Adipose tissue (tissue), 3 donors: ENCODE results near the gene FGF14. TPM values are rescaled to one million over a fixed set of nuclear protein-coding genes. Genes with fewer than 3 reads are reported as not detected.
"Not testable (repeated sequence)": the region's sequence is repeated elsewhere in the genome, so short reads cannot be mapped to it uniquely, and the experiment has no call there.

ENCODE experiments used
- H3K27ac ChIP-seq: one replicate; pipeline ENCODE4 v1.5.1; 2013; ENCODE audit warnings: low read depth, low read length
- WGBS, 3 donors: extraction: QIAGEN DNeasy Blood & Tissue Kit; methylation state at CpG; one replicate each; pipeline ENCODE4 v1.1.7; 2013; 5-methylcytosine and 5-hydroxymethylcytosine counted together
- polyA plus RNA-seq, 3 donors: library from polyadenylated mRNA; stranded (reverse); fragments of 200-250 nt; gene quantifications; one replicate each; pipeline ENCODE4 v1.2.3, GENCODE V29; 2013
- donor health status: healthy with polysubstance abuse.
- donor health status: Bipolar disorder and iron deficiency.
- donor health status: healthy.

Gene FGF14
- polyA plus RNA-seq, 3 donors = 0.39 to 0.56 (median 0.44) TPM

DNA sequence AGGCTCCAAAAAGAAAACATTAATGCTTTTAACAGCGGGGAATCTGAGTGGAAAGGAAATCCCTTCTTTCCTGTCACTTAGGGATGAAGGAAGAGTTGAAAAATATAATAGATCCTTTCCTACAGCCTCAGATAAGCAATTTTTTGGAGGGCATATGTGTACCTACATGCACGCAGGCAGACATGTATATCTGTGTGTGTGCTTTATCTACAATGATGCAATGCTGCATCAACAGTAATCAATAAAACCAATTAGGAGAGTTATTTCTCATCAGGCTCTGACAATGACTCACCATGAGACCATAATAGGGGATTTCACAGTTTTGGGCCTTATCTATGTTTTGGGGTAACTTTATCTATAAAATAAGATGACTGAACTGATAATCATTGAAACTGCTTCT is 505.3 kb downstream of the FGF14 start:
- H3K27ac ChIP-seq = no peak overlapping the region
- 41 to 72% (median 67%) methylated on average over 2 of the region's 2 CpGs for WGBS, 3 donors

DNA sequence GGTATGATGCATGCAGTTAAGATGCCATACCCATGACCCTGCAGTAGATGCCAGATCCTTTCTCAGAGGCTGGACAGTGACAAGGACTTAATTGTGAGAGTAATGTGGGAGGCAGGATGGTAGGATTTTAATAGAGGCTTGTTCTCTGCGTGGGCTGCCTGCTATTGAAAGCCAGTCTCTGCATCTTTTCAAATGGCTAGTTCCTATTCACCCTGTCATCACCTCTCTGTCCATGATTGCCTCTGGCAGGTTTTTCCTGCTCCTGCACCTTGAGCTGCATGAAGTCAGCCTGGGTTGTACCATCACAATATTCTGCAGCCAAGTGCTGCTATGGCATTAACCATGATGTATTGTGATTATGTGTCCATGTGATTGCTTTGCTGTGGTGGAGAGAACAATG is 508.8 kb downstream of the FGF14 start:
- 22 to 64% (median 33%) methylated on average over 1 of the region's 1 CpG for WGBS, 3 donors
- H3K27ac ChIP-seq = no peak overlapping the region

DNA sequence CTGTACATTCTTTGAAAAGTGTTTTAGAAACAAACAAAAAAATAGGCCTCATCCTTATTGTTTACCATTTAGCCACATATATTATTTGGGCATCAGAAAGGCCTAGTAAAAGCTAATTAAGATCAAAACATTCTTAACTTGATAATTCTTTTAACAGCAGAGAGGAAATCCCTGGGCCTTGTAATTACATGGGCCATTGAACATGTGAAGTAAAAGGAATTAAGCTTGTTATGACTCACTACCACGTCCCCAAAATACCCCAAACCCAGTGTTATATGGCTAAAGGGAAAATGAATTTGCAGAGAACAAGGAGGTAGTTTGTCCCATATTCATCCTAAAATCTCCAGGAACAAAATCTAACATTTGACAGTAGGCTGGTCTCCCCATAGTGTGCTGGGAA is 509.6 kb downstream of the FGF14 start:
- WGBS, 3 donors = 34 to 46% (median 45%) methylated on average over 1 of the region's 1 CpG
- H3K27ac ChIP-seq = no peak overlapping the region

DNA sequence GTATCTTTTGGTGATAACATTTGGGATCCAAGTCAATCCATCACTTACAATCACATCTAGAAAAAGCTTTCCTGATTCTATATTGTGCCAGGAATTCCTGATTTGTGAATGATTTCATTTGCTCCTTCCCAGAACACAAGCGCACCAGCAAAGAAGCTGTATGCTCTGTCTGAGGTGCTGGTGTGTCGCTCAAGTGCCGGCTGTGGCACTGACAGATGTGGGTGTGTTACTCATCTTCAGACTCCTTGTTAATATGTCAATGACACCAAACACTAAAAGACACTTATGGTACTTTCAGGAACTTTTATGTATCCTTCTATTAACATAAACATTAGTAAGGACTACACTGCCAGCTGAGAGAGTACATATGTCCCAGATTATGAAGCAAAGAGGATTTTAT is 520.3 kb downstream of the FGF14 start:
- 75 to 87% (median 85%) methylated on average over 3 of the region's 3 CpGs for WGBS, 3 donors
- no peak overlapping the region for H3K27ac ChIP-seq

DNA sequence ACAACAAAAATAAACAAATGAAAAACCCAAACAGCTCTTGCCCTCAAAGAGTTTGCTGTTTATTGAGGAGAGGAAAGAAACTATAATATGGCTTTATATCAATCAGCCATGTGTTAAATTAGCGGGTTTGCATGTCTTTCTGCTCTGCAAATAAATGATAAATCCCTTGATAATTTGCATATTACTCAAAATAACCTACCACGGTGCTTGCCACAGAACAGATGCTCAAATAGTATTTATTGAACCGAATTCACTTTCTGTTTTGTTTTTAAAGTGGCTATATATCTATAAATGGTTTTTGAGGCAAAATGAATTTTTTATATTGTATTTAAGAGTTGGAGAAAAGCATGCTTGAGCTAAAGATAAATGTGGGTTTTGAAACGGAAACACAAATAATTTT is 521.3 kb downstream of the FGF14 start:
- 74 to 83% (median 81%) methylated on average over 4 of the region's 4 CpGs for WGBS, 3 donors
- H3K27ac ChIP-seq = no peak overlapping the region

DNA sequence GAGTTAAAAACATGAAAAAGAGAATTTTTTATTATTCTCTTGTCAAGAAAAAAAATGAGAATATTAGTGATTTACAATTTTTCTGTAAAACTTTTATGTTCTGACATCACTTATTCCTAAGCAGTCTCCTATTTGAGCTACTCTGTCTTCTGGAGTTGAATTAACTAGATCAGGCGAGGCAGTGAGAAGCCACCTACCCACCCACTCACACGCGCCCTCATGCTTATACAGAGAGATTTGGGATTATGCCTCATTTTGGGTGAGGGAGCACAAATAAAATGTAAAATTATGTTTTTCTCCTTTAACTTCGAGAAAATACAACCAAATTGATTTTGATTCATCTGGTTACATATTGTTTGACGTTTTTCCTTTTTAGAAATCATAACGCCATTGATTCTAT is 524.9 kb downstream of the FGF14 start:
- 74 to 87% (median 77%) methylated on average over 6 of the region's 6 CpGs for WGBS, 3 donors
- H3K27ac ChIP-seq = no peak overlapping the region

DNA sequence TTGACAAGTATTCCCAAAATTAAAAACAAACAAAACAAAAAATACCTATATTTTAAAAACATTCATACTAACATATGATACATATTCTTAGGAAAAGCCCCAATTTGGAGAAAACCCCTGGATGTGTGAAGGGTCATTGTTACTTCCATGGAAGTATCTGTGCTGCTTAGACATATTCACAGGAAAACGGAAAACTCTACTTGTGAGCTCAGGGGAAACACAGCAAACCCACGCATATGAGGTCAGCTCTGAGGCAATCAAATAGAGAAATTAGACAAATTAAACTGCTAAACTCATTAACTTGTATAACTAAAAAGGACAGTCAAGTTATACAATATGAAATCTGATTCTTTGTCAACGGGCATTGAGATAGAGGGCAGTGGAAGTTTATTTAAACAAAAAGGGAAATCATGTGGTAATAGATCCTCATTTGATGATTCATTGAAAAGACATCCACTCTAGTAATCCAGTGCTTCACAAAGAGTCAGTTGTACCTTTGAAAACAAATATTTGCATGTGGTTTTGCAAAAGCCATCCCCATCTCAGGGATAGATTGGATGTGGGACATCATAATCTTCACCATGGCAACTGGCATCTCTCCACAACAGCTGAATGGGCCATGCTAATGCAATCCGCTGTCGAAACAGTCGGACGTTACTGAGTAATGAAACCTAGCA is 526.0 kb downstream of the FGF14 start:
- 67 to 83% (median 83%) methylated on average over 7 of the region's 7 CpGs for WGBS, 3 donors
- H3K27ac ChIP-seq = no peak overlapping the region

DNA sequence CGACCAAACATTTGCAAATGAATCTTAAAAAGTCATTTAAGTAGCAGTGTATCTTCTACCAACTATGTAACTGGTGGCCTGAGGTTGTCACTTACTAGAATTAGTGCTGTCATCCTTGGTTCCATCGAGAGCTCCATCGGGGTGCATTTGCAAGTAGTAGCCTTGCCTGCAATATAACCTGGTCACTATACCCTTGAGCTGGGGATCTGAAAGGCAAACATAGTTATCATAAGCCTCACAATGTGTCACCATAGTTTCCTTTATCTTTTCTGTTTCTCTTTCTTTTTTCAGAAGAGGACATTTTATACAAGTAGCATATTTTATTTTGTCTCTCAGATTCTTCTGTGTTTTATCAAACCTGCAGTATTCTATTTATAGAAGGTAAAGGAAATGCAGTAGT is 526.8 kb downstream of the FGF14 start:
- H3K27ac ChIP-seq = no peak overlapping the region
- 67 to 79% (median 73%) methylated on average over 3 of the region's 3 CpGs for WGBS, 3 donors

DNA sequence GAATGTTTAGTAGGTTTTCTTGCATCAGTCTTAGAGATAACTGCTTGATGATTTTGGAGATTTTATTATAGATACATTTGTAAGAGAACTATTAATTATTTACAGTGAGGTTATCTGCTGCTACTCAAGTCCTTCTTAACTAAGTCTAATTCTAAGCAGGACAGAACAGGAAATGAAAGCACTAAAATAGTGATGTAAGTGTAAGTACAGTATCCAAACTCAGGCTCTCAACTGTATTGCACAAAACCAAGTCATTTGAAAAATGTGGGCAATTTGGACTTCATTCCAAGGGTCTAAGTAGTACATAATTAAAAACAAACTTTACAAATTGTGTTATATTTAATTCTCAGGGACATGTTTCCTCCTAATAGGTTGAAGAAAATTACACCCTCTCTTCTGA is 532.3 kb downstream of the FGF14 start:
- H3K27ac ChIP-seq = no peak overlapping the region

DNA sequence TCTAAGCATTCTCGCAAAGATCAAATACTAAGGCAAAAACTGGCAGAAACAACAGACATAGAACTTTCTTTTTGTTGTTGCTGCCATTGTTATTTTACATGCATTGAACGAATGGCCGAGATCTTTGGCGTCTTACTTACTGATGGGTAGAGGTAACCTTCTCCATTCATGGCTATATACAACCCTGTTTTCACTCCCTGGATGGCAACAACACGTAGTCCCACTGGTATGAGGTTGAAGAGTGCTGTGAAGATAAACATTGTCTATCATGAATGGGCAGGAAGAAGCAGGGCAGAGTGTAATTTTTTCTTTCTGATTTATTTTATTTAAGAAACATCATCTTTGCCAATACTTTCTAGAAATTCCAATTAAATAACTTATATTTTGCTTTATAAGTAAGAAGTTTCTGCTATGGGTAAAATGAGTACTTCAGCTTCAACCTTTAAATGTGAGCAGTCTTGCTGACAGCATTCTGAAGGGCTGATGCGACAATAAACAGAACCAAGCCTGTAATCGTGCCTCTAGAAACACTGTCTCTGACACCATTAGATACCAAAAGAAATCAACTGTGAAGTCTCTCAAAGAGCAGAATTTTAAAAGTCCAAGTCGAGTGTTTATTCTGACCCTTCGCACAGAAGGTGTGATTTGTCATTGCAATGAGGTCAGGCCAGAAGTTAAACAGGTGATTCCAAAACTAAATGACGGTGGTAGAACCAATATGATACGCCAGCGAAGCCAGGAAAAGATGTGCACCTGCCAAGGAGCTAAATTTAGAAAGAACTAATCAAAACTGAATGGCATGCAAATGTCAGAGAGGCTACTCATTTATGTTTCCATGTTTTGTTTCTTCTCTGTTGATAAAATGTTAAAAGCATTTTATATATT is 533.0 kb downstream of the FGF14 start:
- 59 to 68% (median 67%) methylated on average over 12 of the region's 12 CpGs for WGBS, 3 donors
- no peak overlapping the region for H3K27ac ChIP-seq

DNA sequence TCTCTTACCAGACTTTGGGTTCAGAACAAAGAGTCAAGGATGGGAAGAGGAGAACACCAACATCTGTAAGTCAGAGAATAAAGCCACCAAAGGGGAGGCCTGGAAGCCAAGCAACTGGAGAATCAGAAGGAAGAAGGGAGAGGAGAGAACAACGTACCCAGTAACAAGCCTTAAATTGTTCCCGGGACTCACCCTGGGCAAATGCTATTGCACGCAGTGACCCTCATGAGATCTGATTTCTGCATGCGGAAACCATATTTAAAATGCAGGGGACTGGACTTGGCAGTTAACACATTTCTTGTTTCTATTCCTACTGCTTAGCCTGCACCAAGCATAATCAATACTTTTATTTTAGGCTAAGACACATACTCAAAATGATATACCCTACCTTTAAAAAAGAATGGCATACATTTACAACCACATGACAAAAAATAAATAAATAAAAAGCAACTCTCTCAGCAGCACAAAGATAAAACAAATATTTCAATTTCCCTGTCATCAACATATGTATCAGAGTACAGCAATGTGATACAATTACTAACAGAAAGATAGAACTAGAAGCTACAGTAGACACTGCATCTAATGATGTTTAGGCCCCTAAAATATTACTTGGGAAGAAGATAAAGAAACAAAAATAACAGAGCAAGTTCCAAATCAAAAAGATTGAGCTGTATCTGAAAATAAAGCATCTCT is 534.8 kb downstream of the FGF14 start:
- H3K27ac ChIP-seq = no peak overlapping the region
- 77 to 93% (median 84%) methylated on average over 4 of the region's 4 CpGs for WGBS, 3 donors

DNA sequence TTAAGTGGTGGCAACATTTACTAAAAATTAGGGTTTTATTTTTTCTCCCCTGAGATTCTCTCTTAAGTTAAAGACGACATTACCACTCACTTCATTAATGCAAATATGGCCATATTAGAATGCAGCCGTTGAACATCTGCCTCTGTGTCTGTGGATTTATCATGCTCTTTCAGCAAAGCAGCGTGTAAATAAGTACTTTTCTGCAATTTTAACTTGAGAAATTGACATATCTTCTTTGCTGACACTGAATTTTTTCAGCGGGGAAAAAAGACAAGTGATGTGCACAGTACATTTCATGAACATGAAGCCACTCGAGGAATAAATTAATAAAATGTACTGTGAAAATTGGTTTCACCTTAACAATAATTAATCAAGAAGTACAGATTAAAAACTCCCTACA is 543.0 kb downstream of the FGF14 start:
- 70 to 76% (median 75%) methylated on average over 5 of the region's 5 CpGs for WGBS, 3 donors
- H3K27ac ChIP-seq = no peak overlapping the region

DNA sequence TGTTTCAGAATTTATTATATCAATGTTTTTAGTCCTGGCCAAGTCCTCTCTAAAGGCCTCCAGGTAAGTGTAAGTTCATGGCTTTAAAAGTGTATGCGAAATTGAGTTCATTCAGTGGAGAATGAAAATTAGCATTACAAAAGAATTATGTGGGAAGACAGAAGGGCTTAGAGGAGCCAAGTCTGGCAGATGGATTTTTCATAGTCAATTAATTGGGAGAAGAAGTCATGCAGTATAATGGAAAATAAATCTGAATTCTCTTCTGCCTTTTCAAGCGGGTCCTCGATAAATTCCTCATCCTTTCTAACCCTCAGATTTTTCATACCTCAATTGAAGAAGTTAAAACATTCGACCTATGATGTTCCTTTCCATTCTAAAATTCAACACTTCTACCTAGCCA is 555.1 kb downstream of the FGF14 start:
- H3K27ac ChIP-seq = no peak overlapping the region
- 76 to 85% (median 85%) methylated on average over 4 of the region's 4 CpGs for WGBS, 3 donors

DNA sequence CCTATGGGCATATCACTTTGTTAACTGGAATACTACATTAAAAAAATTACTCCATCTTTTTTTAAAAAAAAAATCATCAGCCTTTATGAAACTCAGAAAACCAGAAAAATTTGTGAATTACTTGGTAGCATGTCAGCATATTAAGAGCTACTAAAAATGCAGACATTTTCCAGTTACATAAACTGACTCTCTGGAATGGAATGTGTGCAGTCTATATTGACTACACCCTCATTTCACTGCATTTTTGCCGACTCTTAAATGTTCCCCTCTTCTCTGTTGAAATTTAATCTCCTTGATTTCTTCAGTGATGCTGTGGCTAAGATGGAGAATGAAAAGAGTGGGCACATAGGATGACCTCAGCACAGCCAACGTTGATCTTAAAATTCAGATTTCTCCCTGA is 555.6 kb downstream of the FGF14 start:
- WGBS, 3 donors = 68 to 75% (median 75%) methylated on average over 2 of the region's 2 CpGs
- no peak overlapping the region for H3K27ac ChIP-seq

DNA sequence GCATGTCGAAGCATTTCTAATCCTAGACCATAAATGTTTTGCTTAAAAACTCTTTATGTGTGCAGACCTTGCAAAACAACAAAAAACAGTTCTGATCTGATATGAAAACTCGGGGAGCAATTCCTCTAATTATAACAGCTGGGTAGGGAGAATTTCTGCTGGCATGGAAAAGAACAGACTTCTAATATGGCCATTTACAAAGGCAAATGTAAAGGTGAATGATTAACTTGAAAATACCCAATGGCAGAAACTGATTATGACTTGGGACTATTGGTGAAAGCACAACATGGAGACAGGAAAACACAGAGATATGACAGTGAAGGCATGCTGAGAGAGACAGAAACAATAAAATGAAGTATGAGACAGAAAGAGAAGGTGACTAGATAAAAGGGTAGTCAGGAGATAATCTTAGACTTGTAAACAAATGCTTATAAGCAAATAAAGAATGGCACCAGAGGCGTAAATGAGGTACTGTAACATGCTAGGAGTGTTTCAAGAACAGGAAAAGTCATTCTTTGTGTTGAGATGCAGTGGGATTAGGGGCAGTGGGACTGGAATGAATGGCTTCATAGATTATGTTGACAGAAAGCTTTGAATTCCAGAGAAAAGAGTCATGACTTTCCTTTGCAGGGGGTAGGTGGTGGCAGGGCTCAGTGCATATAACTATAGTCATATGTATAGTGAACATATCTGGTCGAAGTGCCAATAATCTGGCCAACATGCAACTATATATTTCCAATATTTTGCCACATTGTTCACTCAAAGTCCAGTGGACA is 556.4 kb downstream of the FGF14 start:
- 41 to 68% (median 61%) methylated on average over 4 of the region's 4 CpGs for WGBS, 3 donors
- H3K27ac ChIP-seq = no peak overlapping the region

DNA sequence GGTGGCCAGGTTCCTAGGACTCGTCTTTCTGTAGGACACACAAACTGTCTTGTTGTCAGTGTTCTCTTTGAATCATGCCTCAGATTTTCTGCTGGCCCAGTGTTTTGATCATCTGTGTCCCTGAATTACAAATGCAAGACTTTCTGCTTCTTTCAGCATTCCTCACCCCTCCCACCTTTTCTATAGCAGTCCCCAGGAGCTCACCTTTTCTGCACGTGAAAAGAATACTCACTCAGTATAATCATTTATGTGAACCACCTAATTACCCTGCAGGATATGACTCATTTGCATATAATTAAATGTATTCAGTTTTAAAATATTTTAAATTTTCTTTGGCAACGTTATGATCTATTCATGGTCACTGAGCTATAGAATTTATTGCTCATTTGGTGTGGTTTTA is 560.1 kb downstream of the FGF14 start:
- 19 to 35% (median 29%) methylated on average over 3 of the region's 3 CpGs for WGBS, 3 donors
- H3K27ac ChIP-seq = no peak overlapping the region

DNA sequence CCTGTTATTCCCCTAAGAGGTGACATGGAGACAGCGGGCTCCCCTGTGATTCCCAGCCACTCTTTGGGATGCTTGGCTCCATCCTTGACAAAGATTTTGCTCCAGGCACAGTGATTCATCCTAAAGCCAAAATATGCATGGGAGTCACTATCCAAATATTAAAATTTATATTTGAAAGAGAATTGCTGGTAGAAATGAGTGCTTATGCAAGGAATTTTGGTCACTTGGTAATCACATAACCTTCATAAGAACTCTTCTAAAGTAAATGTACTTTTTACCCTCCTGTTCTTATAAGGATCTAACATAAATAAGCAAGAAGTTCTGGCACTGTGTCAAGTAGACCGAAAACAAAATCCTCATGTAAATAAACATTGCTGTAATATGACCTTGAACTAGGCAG is 563.5 kb downstream of the FGF14 start:
- 47 to 71% (median 67%) methylated on average over 2 of the region's 2 CpGs for WGBS, 3 donors
- H3K27ac ChIP-seq = no peak overlapping the region

DNA sequence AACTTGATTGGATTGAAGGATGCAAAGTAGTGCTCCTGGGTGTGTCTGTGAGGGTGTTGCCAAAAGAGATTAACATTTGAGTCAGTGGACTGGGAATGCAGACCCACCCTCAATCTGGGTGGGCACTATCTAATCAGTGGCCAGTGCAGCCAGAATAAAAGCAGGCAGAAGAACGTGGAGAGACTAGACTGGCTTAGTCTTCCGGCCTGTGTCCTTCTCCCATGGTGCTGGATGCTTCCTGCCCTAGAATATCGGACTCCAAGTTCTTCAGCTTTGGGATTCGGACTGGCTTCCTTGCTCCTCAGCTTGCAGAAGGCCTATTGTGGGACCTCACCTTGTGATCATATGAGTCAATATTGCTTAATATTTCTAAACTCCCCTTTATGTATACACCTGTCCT is 564.1 kb downstream of the FGF14 start:
- 84 to 87% (median 87%) methylated on average over 4 of the region's 4 CpGs for WGBS, 3 donors
- not testable (repeated sequence) for H3K27ac ChIP-seq

DNA sequence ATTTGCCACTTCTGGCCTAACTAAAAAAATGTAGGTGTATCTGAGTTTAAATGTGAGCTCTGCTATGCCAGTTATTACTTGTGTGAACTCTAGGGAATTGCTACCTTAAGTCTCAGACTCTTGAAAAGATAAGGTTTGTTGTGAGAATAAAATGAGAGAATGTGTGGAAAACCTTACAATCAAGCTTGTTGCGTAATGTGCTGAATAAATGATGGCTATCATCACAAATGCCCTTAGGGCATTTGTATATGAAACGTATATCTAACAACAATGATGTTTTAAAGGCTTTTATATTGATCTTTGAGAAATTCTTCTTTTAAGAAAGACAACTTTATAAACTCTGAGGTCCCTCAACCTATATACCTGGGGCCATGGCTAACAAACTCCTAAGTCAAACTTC is 564.6 kb downstream of the FGF14 start:
- H3K27ac ChIP-seq = no peak overlapping the region
- WGBS, 3 donors = 57 to 79% (median 62%) methylated on average over 2 of the region's 2 CpGs
